ENCODE data around the gene SBNO2. TPM values are rescaled to one million over a fixed set of nuclear protein-coding genes. Genes with fewer than 3 reads are reported as not detected.

The SBNO2 gene
- total RNA-seq, 2 donors from 2014 or later = 65.5 to 77.1 TPM

DNA sequence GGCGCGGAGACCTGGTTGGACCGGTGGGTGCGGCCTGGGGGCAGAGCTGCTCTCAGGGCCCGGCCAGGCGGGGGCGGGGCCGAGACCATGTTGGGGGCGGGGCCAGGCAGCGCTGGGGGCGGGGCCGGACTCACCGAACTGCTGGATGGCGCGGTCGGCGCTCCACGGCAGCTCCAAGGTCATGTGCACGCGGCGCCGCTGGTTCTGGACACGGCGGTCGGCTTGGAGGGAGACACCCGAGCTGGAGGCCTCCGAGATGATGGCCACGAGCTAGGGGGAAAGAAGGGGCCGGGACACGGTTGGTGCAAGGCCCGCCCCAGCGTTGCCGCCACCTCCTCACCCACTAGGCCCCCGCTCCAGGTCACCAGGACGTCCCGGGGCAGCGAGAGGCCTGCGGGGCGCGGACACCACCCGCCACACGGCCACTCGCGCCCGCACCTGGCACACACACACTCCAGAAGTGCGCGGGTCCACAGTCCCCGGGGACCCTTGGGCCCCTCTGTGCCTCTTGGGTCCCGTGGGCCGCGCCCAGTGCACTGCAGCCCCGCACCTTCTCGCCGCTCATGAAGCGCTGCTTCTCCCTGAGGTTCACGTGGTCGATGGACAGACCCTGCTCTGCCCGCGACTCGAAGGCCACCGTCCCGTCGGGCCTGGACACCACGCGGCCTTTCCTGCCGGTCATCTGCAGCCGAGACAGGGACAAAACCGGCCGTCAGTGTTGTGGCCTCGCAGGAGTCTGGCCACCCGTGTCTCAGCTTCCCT, 61.6 kb downstream of the SBNO2 start:
- peak overlapping the region; percentile 24 to 32 for H3K9ac ChIP-seq (ENCODE audit: low read depth in 2 of 2, low read length in 2 of 2)
- peaks cover 19% of the 10 kb centered on the region for H3K4me1 ChIP-seq
- peak; percentile 93 for DNase-seq
- peak overlapping the region; percentile 52 for H3K27ac ChIP-seq
- H3K4me3 ChIP-seq = no peak overlapping the region
- no peaks in the 10 kb centered on the region for H3K9me3 ChIP-seq
- H3K27me3 ChIP-seq = no peaks in the 10 kb centered on the region
- TF ChIP-seq, protein P1, sequence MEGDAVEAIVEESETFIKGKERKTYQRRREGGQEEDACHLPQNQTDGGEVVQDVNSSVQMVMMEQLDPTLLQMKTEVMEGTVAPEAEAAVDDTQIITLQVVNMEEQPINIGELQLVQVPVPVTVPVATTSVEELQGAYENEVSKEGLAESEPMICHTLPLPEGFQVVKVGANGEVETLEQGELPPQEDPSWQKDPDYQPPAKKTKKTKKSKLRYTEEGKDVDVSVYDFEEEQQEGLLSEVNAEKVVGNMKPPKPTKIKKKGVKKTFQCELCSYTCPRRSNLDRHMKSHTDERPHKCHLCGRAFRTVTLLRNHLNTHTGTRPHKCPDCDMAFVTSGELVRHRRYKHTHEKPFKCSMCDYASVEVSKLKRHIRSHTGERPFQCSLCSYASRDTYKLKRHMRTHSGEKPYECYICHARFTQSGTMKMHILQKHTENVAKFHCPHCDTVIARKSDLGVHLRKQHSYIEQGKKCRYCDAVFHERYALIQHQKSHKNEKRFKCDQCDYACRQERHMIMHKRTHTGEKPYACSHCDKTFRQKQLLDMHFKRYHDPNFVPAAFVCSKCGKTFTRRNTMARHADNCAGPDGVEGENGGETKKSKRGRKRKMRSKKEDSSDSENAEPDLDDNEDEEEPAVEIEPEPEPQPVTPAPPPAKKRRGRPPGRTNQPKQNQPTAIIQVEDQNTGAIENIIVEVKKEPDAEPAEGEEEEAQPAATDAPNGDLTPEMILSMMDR (IDR thresholded peaks at IDR 0.05) = no peak
- H3K36me3 ChIP-seq = peaks cover 33% of the 10 kb centered on the region
- intact Hi-C loops (cut with DNase I) = loop anchor here (5.0 kb wide), 1 partner anchor 80 kb away; no protein-coding TSS in a partner anchor

DNA sequence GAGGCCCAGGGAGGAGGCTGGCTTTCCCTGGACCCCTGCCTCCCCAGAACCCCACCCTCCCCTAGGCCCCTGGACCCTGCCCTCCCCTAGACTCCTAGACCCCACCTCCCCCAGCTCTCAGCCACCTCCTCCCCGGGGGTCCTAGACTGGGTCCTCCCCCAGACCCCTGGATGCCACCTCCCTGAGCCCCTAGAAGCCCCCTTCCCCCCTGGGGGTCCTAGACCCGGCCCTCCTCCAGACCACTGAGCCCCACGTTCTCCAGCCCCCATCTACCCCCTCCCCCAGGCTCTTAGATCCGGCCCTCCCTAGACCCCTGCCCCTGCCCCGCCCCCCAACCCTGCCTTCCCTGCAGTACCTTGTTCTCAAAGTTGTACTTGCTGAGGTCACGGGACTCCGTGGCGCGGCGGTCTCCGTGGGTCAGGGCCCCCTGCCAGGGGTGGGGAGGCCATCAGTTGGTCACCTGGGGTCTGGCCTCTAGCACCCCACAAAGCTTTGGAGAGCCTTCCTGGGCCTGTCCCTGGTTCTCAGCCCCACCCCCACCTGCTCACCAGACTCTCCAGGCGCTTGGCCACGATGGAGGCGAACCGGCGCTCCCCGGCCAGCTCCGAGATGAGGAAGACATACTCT, 62.3 kb downstream of the SBNO2 start:
- Histone ChIP-seq H3K4me3 (no peak overlapping the region), H3K9ac (ENCODE audit: low read depth in 2 of 2, low read length in 2 of 2) (no peak overlapping the region), H3K27me3 (no peaks in the 10 kb centered on the region), H3K27ac (no peak overlapping the region), H3K9me3 (no peaks in the 10 kb centered on the region), H3K4me1 (peaks cover 22% of the 10 kb centered on the region), H3K36me3 (peaks cover 33% of the 10 kb centered on the region)
- intact Hi-C loops (cut with DNase I) = loop anchor here (5.0 kb wide), 1 partner anchor 81 kb away; no protein-coding TSS in a partner anchor
- TF ChIP-seq, protein P1 (IDR thresholded peaks at IDR 0.05) = no peak
- DNase-seq = no peak

DNA sequence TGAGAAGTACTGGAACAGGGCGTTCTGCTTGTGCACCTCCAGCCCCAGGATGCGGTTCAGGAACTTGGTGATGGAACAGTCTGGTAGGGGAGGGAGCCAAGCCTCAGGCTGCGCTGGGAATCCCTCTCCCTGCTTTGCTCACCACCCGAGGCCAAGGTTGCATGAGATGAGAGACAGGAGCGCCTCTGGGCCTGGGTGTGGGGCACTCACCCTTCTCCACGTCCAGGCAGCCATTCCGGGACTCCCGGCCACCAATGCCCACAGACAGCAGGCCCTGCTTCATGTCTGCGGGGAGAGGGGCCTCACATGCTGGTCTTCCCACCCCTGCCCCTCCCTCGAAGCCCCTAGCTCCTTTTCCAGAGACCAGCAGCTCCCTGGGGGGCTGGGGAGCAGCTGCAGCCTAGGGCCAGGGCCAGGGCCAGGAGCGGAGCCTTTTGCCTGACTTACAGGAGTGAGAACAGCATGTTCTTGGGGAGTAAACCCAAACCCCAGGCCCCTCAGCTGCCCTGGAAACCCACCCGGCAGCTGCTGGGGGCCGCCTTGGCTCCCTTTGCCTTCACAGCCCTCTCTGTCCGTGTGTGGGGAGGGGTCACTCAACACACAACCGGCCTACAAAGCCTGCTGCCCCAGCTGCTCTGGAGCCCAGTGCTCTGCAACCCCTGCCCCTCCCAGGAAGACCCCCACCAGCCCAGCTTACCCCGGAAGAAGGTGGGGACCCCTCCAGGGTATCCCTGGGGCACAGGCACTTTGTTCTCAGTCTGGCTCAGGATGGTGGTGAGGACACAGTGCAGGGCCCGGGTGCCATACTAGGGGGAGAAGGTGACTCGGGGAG, 63.0 kb downstream of the SBNO2 start:
- TF ChIP-seq, protein P1 (IDR thresholded peaks at IDR 0.05) = no peak
- H3K9ac ChIP-seq (ENCODE audit: low read depth in 2 of 2, low read length in 2 of 2) = no peak overlapping the region
- H3K4me1 ChIP-seq = peaks cover 22% of the 10 kb centered on the region
- H3K4me3 ChIP-seq = no peak overlapping the region
- no peak overlapping the region for H3K27ac ChIP-seq
- H3K27me3 ChIP-seq = no peaks in the 10 kb centered on the region
- peaks cover 32% of the 10 kb centered on the region for H3K36me3 ChIP-seq
- H3K9me3 ChIP-seq = no peaks in the 10 kb centered on the region
- intact Hi-C loops (cut with DNase I) = loop anchor here (5.0 kb wide), 1 partner anchor 81 kb away; no protein-coding TSS in a partner anchor
- no peak for DNase-seq

DNA sequence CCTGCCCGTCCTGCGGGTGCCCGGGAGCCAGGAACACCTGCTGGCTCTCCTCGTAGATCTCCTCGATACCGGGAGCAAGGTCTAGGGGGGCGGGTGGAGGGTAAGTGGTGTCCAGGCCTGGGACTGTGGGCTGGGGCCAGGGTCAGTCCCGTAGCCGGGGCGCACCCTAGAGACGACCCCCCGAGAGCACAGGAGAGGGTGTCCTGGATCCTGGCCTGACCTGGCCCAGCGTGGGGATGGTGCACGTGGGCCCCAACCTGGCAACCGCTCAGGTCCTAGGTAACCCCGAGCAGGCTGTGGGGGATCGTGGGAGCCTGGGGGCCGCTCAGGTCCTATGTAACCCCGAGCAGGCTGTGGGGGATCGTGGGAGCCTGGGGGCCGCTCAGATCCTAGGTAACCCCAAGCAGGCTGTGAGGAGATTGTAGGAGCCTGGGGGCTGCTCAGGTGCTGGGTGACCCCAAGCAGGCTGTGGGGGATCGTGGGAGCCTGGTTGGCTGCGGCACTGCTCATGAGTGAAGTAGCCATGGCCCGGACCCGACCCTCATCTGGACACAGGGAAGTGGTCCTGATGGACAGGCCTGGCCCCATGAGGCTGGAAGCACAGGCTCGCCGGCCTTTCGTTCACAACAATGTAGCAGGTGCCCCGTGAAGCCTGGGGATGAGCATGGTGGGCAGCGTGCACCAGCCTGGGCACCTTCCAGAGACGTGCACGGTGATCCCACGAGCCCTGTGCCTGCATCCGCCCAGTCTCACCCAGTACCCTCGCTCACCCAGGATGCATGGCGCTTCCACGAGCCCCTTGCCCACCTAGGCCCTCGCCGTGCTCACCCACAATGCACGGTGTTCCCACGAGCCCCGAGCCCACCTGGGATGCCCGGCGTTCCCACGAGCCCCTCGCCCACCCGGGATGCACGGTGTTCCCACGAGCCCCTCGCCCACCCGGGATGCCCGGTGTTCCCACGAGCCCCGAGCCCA, 64.1 kb downstream of the SBNO2 start:
- intact Hi-C loops (cut with DNase I) = loop anchor here (5.0 kb wide), 1 partner anchor 82 kb away; no protein-coding TSS in a partner anchor
- peaks cover 32% of the 10 kb centered on the region for H3K36me3 ChIP-seq
- H3K9ac ChIP-seq (ENCODE audit: low read depth in 2 of 2, low read length in 2 of 2) = no peak overlapping the region
- TF ChIP-seq, protein P1 (IDR thresholded peaks at IDR 0.05) = no peak
- no peak for DNase-seq
- no peak overlapping the region for H3K27ac ChIP-seq
- H3K4me1 ChIP-seq = peaks cover 28% of the 10 kb centered on the region
- no peaks in the 10 kb centered on the region for H3K27me3 ChIP-seq
- no peak overlapping the region for H3K4me3 ChIP-seq
- no peaks in the 10 kb centered on the region for H3K9me3 ChIP-seq

Measured in colonic mucosa (tissue), 4 donors.